GM18868 (cell line): ENCODE results near the gene MIB1.

Source experiments
- ATAC-seq: cut with Tn5 transposase; IDR thresholded peaks from one replicate; pipeline ENCODE4 v1.9.1; 2021; ENCODE audit warnings: mild to moderate bottlenecking, moderate library complexity; ENCODE audit not compliant: unreplicated experiment

Gene MIB1

GRCh38 chr18:21865043-21865442 is 124.5 kb downstream of the MIB1 start:
- no peak for ATAC-seq

DNA sequence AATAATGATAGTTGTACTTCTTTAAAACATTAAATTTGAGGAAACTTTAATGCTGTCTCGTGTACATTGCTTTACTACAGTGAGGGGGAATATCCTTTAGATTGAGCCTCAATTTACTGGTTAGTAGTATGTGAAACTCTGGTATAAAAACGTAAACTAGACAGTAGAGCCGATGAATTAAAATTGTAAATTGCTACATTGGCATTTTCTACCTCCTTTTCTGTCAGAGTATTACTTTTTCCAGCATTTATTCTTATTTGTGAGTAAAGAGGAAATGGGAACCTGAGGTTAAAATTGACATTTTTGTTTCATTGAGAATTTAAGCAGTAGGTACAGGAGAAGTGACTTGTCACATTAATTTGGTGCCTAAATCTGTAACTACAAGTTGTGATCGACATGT is 128.2 kb downstream of the MIB1 start:
- ATAC-seq, result no peak

DNA sequence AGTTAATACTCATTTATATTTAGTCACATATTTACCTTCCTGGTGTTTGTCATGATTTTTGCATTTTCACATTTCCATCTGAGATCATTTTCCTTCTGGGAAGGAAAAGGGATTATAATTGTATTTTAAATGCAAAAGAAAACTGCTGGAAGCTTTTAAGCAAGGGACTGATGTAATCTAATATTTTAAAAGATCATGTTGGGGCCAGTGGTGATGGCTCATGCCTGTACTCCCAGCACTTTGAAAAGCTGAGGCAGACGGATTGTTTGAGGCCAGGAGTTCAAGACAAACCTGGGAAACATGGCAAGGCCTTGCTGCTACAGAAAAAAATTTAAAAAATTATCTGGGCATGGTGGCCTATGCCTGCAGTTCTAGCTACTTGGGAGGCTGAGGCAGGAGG is 149.0 kb downstream of the MIB1 start:
- ATAC-seq, result no peak

DNA sequence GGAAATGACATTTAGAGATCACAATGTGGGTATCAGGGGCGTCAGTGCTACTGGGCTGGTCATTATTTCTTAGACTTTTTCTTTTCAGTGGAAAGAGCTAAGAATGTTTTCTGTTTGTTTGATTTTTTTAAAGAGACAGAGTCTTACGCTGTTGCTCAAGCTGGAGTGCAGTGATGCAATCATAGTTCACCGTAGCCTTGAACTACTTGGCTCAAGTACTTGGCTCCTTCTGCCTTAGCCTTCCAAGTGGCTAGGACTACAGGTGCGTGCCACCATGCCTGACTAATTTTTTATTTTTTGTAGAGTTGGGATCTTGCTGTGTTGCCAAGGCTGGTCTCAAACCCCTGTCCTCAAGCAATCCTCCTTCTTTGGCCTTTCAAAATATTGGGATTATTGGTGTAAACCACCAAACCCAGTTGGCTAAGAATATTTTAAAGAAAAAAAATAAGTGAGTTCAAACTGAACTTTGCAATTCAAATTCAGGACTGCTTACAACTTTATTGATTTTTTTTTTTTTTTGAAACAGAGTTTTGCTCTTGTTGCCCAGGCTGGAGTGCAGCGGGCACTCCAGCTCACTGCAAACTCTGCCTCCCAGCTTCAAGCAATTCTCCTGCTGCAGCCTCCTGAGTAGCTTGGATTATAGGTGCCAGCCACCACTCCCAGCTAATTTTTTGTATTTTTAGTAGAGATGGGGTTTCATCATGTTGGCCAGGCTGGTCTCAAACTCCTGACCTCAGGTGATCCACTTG is 154.2 kb downstream of the MIB1 start:
- no peak for ATAC-seq

- ATAC-seq, result no peak
These were observed 156.2 kb downstream of the MIB1 start for GRCh38 chr18:21896732-21897336.

- ATAC-seq, result peak; percentile 84
These were observed 157.2 kb downstream of the MIB1 start for GRCh38 chr18:21897811-21898210.

- ATAC-seq, result no peak
These were observed 160.2 kb downstream of the MIB1 start for GRCh38 chr18:21900605-21901352.

- no peak for ATAC-seq
These were observed 160.9 kb downstream of the MIB1 start for GRCh38 chr18:21901423-21901945.

GRCh38 chr18:21903709-21904108 is 163.1 kb downstream of the MIB1 start:
- ATAC-seq, result no peak

- no peak for ATAC-seq
These were observed 164.3 kb downstream of the MIB1 start for GRCh38 chr18:21904856-21905255.

DNA sequence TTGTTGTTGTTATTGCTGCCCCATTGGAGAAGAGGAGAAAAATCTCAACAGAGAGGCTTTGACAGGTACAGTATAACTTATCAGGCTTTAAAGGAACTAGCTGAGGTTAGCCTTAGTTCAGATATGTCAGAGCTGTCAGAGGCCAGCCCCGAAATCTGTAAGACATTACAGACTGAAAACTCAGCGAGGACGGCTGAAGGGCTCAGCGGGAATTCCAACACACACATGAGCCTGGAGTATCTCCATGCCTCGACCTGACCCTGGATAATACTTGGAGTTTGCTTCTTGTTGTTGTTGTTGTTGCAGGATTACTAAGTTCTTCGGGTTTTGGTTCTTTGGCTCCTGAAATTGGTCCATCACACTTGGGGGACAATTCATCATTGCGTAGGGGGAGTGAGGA is 166.9 kb downstream of the MIB1 start:
- no peak for ATAC-seq

DNA sequence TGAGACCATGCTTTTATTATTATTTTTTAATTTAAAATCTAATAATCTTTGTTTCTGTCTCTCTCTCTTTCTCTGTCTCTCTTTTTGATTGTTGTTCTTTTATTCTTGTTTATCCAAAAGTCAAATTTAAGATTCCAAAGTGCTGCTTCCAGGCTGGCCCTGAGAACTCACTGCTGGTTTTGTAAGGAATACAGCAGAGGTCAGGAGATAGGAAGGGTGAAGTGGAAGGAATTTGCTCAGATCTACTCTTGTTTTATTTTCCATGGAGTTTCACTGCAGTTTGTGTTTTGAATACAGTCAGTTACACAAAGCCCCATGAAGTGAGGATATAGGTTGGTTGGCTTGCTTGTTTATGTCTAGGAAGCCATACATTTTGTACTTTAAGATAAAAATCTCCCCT is 168.1 kb downstream of the MIB1 start:
- no peak for ATAC-seq

GRCh38 chr18:21910906-21911305 is 170.3 kb downstream of the MIB1 start:
- no peak for ATAC-seq

DNA sequence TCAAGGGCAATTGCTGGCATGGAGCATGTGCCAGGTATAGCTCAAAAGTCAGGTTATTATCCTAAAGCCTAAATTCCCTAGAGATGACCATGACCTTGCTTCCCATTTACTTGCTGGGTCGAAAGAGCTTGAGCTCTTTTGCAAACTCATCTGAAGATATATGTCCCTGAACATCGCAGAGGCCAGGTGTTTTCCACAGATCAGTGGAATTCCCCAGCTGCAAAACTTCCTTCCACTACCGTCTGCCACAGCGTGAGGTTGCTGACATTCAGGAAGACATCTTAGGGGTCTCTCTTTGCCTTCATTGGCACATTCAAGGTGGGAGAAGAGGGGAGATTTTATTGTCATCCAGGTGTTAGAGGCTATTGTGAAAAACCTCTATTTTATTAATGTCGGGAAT is 171.0 kb downstream of the MIB1 start:
- peak; percentile 87 for ATAC-seq

GRCh38 chr18:21912339-21913239 is 172.0 kb downstream of the MIB1 start:
- ATAC-seq, result no peak

DNA sequence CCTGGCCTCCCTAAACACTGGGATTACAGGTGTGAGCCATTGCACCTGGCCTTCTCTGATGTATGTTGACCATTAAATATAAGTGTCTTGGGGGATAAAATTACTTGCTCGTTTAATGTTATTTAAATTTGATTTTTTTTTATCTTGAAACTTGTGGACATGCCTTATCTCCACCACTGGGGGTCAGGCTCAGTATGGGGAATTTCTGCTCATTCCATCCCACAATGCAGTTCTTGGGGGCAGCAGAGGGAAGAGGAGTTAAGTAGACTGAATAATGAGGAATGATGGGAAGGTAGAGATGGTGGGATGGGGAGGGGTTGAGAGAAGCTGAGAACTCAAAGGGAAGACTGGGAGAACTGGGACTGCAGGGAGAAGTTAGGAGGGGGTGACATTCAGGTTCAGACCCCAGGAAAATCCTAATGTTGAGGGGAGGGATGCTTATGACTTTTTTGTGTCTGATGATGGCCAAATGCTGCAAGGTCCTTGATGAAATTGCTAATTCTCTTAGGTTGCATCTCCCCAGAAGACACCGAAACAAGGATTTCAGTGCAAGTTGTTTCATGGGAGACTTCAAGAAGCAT is 174.2 kb downstream of the MIB1 start:
- no peak for ATAC-seq

DNA sequence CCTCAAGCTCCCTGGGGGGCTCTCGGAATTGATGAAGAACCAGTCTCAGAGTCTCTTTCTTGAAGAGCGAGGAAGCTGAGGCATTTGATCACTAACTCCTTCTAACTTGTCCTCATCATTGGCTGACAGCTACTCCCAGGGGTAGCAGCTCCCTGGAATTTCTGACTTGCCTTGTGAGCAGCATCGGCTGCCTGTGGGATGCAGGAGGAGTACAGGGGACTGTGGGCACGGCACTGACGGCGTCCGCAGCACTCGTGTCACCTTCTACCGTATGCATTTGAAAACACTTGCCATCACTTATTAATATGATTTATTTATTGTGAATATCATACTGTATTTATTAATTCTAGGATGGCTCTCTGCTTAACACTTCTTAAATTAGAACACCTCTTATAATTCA is 175.0 kb downstream of the MIB1 start:
- no peak for ATAC-seq

DNA sequence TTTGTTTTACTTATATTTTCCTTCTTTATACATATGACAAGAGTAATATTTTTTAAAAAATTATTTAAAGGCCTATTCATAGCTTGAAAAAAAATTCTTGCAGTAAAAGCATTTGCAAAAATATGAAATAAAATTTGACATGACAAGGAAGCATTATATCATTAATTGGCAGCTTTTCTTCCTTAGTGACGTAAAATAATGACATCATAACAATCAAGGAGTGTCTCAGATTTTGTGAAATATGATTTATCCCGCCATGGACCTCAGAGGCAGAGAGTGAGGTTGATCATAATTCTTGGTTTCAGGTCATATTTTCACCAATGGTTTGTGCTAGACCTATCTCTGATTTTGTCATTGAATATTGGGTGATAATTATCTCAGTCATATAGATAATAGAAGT is 176.0 kb downstream of the MIB1 start:
- ATAC-seq, result no peak

GRCh38 chr18:21918693-21919092 is 178.1 kb downstream of the MIB1 start:
- ATAC-seq, result no peak
